C4-2B (cell line): ENCODE data around the gene ELFN1.

Source experiments
- H3K27ac ChIP-seq: fragments of 450-650 bp; 2 replicates; pipeline ENCODE4 v1.5.1; 2017
- ZFX ChIP-seq: fragments of 450-650 bp; IDR thresholded peaks from 2 replicates; pipeline ENCODE4 v1.6.1; 2017
- TF ChIP-seq, protein P1 (sequence below): fragments of 450-650 bp; conservative IDR thresholded peaks from 2 replicates; pipeline ENCODE4 v1.5.1; 2017; ENCODE audit warnings: mild to moderate bottlenecking

Gene ELFN1

DNA sequence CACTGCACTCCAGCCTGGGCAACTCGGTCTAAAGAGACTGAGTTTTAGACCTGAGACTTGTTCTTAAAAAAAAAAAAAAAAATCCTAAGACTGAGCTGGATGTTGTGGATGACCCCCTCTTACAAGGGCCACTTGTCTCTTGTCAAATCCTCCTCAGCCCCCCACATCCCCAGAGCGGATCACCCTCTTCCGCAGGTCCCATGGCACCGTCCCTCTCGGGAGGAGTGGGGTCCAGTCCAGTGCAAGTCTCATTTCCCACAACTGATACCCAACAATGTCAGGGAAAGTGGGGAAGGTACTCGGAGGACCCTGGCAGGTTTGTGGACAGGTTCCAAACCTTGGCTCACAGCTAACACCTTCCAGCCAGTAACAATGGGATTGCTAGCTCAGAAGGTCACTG, 100.3 kb downstream of the ELFN1 start:
- TF ChIP-seq, protein P1, sequence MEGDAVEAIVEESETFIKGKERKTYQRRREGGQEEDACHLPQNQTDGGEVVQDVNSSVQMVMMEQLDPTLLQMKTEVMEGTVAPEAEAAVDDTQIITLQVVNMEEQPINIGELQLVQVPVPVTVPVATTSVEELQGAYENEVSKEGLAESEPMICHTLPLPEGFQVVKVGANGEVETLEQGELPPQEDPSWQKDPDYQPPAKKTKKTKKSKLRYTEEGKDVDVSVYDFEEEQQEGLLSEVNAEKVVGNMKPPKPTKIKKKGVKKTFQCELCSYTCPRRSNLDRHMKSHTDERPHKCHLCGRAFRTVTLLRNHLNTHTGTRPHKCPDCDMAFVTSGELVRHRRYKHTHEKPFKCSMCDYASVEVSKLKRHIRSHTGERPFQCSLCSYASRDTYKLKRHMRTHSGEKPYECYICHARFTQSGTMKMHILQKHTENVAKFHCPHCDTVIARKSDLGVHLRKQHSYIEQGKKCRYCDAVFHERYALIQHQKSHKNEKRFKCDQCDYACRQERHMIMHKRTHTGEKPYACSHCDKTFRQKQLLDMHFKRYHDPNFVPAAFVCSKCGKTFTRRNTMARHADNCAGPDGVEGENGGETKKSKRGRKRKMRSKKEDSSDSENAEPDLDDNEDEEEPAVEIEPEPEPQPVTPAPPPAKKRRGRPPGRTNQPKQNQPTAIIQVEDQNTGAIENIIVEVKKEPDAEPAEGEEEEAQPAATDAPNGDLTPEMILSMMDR: no peak
- no peak for TF ChIP-seq ZFX
- H3K27ac ChIP-seq: no peak overlapping the region

DNA sequence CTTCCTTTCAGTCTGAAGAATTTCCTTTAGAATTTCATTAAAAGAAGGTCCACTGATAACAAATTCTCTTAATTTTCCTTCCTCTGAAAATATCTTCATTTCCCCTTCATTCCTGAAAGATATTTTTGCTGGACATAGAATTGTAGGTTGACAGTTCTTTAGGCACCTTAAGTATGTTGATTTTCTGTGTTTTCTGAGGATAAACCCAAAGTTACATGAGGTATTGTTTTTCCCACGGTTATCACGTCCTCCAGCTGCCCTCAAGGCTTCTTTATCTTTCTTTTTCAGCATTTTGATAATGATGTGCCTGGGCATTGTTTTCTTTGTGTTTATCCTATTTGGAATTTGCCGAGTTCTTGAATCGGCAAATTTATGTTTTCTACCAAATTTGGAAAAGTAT, 105.3 kb downstream of the ELFN1 start:
- no peak for TF ChIP-seq ZFX
- TF ChIP-seq, protein P1: no peak

DNA sequence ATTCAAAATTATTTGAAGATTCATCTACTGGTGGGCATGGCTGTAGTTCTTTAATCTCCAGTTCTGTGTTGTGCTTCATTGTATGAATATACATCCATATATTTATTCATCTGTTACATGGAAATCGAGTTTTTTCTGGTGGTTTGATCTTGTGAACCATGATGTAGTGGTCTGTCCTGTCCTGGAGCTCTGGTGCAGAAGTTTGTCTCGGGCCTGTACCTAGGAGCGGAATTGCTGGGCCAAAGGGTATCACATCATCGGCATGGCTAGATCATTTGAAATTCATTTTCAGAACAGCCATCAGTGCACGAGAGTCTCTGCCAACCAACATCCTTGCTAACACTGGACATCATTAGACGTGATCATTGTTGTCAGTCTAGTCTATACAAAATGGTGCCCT, 107.0 kb downstream of the ELFN1 start:
- no peak overlapping the region for H3K27ac ChIP-seq
- TF ChIP-seq, protein P1: no peak
- no peak for TF ChIP-seq ZFX

More for the DNA sequence above, 105.3 kb downstream of the ELFN1 start:
- no peak overlapping the region for H3K27ac ChIP-seq

DNA sequence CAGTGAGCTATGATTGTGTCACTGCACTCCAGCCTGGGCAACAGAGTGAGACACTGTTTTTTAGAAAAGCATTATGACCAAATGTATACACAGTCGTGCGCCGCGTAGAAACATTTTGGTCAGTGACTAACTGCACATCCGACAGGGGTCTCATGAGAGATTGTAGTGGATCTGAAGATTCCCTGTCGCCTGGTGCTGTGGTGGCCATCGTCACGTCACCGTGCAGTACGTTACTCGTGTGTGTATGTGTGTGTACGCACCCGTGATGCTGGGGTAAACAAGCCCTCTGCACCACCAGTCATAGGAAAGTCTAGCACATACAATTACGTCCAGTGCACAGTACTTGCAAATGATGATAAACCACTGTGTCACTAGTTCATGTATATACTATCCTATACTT, 109.4 kb downstream of the ELFN1 start:
- H3K27ac ChIP-seq: no peak overlapping the region
- TF ChIP-seq ZFX: no peak
- TF ChIP-seq, protein P1: no peak

DNA sequence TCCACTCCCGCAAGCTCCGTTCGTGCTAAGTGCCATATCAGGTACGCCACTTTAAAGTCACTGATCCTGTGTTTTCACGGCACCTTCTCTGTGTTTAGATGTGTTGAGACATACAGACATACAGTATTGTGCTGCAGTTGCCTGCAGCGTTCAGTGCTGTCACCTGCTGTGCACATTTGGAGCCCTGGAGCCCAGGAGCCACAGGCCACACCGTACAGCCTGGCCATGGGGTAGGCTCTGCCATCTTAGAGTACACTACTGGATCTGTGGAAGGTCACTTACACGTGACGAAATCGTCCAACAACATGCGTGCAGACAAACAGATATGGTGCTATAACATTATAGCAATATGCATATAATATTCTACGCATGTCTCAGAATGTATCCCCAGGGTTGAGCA, 111.3 kb downstream of the ELFN1 start:
- no peak overlapping the region for H3K27ac ChIP-seq
- TF ChIP-seq, protein P1: no peak
- TF ChIP-seq ZFX: no peak

DNA sequence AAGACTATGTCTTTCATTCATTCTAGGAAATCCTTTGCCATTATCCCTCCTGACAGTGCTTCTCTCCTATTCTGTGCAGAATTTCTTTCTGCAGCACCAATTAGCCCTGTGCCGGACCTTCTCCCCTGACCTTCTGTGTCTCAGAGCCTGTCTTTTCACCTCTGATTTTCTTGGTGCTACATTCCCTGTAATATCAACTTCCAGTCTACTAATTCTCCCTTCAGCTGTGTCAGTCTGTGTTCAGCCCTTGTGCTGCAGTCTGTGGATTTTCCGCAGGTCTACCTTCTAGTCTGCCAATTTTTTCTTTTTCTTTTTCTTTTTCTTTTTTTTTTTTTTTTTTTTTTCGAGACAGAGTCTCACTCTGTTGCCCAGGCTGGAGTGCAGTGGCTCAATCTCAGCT, 115.8 kb downstream of the ELFN1 start:
- TF ChIP-seq, protein P1: no peak
- no peak for TF ChIP-seq ZFX
- no peak overlapping the region for H3K27ac ChIP-seq

DNA sequence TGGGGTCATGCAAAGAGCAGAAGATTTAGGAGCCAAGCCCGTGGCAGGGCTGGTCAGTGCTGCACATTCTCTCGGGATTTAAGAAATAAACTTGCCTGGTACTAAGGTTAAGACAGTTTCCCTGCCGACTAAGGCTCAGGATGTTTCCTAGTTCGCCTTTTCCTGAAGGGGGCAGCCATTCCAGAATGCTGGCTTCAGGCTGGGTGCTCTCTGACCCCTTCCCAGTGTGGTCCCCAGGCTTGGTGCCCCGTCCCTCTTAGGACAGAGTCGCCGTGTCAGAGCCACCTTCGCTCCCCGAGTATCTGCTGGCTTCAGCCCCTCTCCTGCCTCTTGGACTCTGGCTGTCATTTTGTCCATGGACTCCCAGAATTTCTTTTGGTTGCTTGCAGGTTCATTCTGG, 117.2 kb downstream of the ELFN1 start:
- TF ChIP-seq, protein P1: no peak
- no peak for TF ChIP-seq ZFX

More for the DNA sequence above, 117.2 kb downstream of the ELFN1 start:
- H3K27ac ChIP-seq: no peak overlapping the region
